Stimulated activated CD8-positive, alpha-beta memory T cell treated with anti-CD3 and anti-CD28 coated beads, Interleukin-4, amount 100 ng/mL, for 1 hour (primary cell): ENCODE measurements around the gene GNAS.
"Not testable (repeated sequence)": the region's sequence is repeated elsewhere in the genome, so short reads cannot be mapped to it uniquely, and the experiment has no call there.

Experiments used
- DNase-seq, 2 donors: peaks; one replicate each; pipeline ENCODE4 v3.0.0-alpha.2; 2020; ENCODE audit warnings: low read depth in 2 of 2, low spot score in 1 of 2

Gene GNAS

DNA sequence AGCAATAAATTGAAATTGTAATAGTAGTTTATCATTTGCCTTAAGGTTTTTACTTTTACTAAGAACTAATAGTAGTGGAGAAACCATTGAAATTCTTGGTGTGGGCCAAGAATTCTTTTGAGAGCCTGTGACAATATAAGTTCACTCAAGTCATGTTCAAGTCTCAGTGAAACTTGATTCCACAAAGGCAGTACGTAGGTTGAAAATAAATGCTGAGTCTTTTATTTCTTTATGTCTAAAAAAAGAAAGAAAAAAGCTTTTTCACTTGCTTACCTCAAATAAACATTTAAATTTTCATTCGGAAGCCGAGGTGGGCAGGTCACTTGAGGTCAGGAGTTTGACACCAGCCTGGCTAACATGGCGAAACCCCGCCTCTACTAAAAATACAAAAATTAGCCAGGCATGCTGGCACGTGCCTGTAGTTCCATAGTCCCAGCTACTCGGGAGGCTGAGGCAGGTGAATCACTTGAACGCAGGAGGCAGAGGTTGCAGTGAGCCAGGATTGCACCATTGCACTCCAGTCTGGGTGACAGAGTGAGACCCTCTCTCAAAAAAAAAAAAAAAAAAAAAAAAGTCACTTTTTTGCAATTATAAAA is 70.7 kb downstream of the GNAS start:
- DNase-seq, result no peak

- no peak for DNase-seq
These were observed 74.4 kb downstream of the GNAS start for GRCh38 chr20:58926802-58927489.

DNA sequence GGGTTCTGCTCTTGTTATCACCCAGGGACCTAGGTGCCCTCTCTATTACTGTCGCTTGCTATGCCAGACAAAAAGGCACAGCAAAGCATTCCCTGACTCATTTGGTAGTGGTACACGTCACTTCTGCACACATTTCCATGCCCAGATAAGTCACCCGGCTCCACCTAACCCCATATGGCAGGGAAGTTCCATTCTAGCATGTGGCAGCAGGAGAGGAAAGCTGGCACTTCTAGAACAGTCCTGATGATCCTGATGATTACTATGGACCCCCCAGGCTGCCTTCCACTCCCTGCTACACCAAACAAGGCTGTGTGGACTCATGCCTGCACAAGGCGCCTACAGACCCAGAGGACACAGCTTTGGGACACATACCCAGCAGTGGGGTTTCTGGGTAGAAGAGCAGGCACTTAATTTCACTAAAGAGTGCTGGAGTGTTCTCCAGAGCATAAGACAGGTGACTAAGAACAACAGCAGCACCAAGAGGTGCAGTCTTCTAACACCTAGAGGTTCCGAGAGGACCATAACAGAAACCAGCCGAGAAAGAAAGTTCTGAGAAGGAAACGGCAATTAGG is 75.1 kb downstream of the GNAS start:
- DNase-seq, result no peak

- DNase-seq, result no peak
These were observed 78.0 kb downstream of the GNAS start for GRCh38 chr20:58930496-58930895.

- no peak for DNase-seq
These were observed 79.7 kb downstream of the GNAS start for GRCh38 chr20:58932170-58932569.

DNA sequence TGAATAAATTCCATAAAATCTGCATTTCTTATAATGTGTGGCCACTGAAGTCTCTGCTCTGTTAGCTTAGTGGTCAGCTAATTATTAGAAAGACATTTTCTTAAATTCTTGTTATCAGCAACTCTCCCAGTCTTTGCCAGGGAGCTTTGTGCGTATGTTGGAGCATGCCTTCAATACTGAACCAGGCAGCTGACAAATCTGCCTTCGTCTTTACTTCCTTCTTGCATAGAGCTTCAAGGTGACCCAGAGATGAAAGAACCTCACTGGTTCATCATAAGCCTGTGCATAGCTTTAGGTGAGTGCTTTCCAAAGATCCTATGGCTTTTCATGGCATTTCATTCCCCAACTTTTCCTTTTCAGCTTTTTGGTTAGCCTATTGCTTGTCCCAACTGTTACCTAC is 85.6 kb downstream of the GNAS start:
- DNase-seq, result no peak

- no peak for DNase-seq
These were observed 86.0 kb downstream of the GNAS start for GRCh38 chr20:58938541-58938940.

DNA sequence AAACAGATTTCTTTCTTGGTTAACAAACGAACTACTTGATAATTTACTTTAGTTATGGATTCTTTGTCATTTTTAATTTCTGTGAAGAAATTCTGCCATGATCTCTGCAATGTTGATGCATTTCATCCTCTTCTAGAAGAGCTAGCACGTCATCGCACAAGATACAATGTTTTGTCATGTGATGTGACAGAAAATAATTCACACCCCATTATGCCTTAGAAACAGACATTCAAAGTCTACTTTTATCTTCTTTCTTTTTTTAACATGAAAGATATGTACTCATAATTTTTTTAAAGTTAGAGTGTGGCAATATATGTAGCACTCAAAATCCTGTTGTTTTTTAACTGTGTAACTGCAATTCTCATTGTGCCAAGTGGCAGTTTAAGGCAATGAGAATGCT is 89.0 kb downstream of the GNAS start:
- no peak for DNase-seq

GRCh38 chr20:58942549-58942948 is 90.0 kb downstream of the GNAS start:
- no peak for DNase-seq

GRCh38 chr20:58944610-58945009 is 92.1 kb downstream of the GNAS start:
- DNase-seq, result no peak

DNA sequence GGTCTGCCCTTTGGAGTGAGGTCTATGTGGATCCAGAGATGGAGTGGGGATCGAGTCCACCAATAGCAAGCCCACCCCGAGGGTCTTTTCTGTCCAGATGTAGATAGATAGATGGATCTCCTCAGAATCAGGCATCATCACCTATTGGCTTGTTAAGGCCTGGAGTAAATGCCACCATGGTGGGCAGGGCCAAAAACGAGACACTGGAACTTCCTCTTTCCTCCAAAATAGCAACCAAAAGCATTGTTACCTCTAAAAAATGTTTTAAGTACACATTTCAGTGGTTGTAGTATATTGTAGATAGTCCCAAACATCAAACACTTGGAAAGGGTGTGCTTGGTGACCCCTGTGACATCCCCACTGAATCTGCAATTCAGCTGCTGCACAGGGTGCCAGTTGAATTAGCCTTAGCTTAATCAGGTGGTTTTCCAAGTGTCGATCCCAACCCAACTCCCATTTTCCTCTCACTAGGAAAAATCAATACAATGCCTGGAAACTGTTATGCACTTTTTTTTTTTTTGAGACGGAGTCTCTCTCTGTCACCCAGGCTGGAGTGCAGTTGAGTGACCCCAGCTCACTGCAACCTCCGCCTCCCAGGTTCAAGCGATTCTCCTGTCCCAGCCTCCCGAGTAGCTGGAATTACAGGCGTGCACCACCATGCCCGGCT is 93.6 kb downstream of the GNAS start:
- DNase-seq, result no peak

GRCh38 chr20:58947797-58948388 is 95.4 kb downstream of the GNAS start:
- DNase-seq, result not testable (repeated sequence)

DNA sequence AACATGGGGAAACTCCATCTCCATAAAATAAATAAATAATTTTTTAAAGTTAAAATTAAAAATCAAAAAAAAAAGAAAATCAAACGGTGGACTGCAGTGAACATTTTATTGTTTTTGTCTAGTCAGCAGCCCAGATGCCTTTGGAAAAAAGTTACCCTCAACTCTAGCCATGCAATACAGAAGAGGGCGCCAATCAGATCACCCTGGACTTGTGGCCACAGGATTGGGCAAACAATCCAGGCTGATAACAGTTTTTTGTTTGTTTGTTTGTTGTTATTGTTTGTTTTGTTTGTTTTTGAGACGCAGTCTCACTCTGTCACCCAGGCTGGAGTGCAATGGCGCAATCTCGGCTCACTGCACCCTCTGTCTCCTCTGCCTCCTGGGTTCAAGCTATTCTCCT is 98.1 kb downstream of the GNAS start:
- no peak for DNase-seq

DNA sequence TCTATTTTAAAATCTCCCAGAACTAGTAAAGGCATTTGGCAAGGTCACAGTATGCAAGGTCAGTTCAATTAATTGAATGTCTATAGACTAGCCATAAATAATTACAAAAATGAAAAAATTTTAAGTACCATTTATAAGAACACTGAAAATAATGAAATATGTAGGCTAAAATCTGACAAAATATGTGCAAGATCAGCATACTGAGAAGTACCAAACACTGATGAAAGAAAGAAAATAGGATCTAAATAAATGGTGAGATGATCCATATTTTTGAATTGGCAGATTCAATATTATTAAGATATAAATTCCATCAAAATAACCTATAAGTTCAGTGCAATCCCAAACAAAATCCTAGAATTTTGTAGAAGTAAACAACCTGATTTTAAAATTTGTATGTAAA is 100.5 kb downstream of the GNAS start:
- no peak for DNase-seq

DNA sequence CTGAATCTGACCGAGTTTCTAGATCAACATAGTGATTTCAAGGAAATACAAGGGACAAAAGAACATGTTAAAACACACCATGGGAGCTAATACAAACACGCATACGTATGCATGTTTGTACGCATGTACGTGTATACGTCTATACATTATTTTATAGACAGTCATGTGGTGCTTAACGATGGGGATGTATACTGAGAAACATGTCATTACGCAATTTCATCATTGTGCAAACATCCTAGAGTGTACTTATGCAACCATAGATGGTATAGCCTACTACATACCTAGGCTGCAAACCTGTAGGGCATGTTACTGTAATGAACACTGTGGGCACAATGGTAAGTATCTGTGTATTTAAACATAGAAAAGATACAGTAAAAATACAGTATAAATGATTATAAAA is 103.6 kb downstream of the GNAS start:
- DNase-seq, result no peak

DNA sequence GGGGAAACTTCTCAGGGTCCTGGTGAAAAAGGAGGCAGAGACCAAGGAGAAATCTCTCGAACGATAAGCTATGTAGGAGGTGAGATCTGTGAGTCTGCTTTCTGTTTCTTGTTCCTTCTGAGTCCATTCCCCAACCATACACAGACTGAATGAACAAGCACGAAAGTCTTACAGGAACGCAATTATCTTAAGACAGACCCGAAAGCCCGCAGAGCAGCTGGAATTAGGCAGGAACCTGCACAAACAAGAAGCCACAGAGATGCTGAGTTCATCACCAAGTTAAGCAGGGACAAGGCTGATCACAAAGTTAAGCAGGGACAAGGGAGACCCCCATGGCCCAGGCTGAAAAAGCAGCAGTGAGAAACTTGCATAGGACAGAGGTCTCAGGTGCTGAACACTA is 107.1 kb downstream of the GNAS start:
- DNase-seq, result no peak
